MV-4-11 (cell line): ENCODE data around the gene IL1RAPL2.
A peak's percentile ranks its signal among the peaks of the same experiment; 100 is the strongest.
"Not testable (repeated sequence)": the region's sequence is repeated elsewhere in the genome, so short reads cannot be mapped to it uniquely, and the experiment has no call there.

Experiments
- DNase-seq: peaks from one replicate; lab custom pipeline; 2025; lab: John Stamatoyannopoulos, UW

The IL1RAPL2 gene

DNA sequence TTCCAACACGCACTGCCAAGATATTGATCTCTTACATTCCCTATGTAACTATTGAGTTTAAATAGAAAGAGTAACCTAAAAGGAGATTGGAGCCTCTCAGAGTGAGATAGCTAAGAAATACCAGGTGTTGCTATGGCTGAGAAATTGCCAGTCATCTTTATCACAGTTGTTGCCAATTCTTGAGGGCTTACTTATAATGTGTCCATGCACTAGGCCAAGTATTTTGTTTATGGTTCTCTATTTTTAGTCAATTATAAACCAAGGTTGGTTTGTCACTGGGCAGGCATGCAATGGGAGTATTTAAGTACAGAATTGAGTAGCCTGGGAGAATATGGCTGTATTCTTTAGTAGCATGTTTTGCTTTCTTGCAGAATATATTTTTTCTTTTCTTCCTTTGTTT, 452.9 kb downstream of the IL1RAPL2 start:
- no peak for DNase-seq

DNA sequence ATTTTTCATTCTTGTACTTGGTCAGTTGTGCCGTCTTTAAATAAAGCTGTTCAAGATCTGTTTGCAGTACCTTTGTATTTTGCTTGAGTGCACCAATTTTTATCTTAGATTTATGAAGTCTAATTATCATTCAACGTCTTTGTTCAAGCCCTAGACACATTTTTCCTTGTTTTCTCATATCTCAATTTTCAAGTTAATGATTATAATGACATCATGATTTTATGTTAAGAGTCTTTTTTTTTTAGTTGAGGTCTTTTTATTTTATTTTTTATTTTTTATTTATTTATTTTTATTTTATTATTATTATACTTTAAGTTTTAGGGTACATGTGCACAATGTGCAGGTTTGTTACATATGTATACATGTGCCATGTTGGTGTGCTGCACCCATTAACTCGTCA, 463.0 kb downstream of the IL1RAPL2 start:
- not testable (repeated sequence) for DNase-seq

GRCh38 chrX:105038672-105039328, 472.8 kb downstream of the IL1RAPL2 start:
- DNase-seq, result no peak

DNA sequence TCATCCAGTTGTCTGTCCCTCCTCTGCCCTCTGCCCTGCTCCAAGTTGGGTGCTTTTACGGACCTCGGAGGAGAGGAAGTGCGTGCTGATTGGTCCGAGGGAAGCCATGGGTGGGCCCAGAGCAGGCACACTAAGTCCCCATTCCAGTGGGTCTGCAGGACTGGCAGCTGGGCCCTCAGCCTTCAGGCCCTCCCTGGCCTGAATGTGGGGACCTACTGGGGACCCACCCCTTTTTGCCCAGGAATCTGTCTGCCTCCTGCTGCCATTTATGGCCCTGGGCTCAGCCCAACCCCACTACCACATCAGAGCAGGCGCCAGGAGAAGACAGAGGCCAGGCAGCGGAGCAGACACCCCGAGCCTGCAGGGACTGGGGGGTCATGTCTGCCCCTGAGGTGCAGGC, 484.9 kb downstream of the IL1RAPL2 start:
- no peak for DNase-seq

DNA sequence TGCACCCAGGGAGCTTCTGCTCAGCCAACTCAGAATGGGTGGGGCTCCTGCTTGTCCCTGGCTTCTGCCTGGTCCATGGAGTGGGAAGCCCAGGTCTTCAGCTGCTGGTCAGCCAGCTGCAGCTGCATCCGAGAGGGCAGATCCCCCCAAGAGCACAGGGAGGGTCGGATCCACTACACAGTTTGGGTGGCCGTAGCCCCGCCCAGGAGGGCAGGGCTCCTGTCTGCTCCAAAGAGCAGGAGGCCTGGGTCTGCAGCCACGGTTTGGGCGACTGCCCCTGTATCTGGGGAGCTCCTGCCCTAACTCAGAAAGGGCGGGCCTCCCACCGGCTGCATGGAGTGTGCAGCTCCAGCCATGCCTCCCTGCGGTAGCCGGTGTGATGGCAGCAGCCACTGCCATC, 485.4 kb downstream of the IL1RAPL2 start:
- no peak for DNase-seq

GRCh38 chrX:105052926-105053325, 486.9 kb downstream of the IL1RAPL2 start:
- DNase-seq, result no peak

DNA sequence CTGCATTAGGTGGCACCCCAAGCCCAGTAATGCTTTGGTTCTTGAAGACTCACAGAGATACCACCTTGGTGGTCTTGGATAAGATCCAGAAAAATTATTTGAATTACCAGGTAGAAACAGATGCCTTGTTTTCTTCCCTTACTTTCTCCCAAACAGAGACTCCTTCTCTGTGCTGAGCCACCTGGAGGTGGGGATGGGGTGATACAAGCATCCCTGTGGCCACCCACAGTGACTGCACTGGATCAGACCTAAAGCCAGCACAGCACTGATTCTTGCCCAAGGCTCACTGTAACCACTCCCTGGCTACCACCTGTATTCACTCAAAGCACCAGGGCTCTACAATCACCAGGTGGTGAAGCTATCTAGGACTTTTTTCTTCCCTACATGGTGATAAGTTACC, 497.7 kb downstream of the IL1RAPL2 start:
- no peak for DNase-seq

GRCh38 chrX:105098201-105098600, 532.2 kb downstream of the IL1RAPL2 start:
- no peak for DNase-seq

- DNase-seq, result no peak
These were observed 532.8 kb downstream of the IL1RAPL2 start for GRCh38 chrX:105098812-105099211.

- no peak for DNase-seq
These were observed 535.4 kb downstream of the IL1RAPL2 start for GRCh38 chrX:105101378-105101777.

GRCh38 chrX:105109936-105110335, 543.9 kb downstream of the IL1RAPL2 start:
- no peak for DNase-seq

DNA sequence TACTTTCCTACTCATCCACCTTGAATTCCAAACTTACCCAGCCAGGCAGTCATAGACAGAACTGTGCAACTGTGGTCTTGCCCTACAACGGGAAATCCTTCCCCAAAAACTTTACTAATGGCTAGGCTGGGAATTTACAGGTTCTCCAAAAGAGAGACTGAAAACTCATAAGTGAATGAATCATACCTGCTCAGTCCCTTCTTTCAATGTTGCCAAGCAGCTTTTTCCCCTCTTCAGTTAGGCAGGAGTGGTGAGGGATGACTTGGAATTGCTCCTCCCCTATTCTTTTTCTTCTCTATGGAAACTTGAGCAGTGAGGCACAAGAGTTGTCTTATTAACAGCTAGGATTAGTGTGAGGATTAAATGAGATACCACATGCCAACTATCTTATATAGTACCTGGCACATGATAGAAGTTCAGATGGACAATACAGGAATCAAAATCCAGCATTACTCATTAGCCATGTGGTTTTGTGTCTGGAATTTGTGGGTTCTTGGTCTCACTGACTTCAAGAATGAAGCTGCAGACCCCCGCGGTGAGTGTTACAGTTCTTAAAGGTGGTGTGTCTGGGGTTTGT, 548.6 kb downstream of the IL1RAPL2 start:
- no peak for DNase-seq

- DNase-seq, result not testable (repeated sequence)
These were observed 549.8 kb downstream of the IL1RAPL2 start for GRCh38 chrX:105115596-105116320.

DNA sequence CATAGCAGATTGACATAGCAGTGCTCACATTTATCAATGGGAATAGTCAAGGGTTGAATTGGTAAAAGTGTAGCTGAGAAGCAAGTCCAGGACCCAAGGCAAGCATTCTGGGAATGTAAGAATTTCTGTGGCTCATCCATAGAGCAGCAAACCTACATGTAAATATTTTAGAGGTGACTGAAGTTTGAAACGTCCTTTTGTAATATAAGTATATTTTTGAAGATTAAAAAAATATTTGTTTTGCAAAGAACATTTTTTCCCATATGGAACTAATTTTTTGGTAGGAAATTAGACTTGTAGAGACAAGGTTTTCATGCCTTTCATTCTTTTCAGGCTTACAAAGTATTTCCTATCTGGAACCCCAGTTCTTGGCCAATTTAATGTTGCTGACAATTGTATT, 550.5 kb downstream of the IL1RAPL2 start:
- no peak for DNase-seq

GRCh38 chrX:105117621-105118020, 551.6 kb downstream of the IL1RAPL2 start:
- no peak for DNase-seq

GRCh38 chrX:105120463-105120862, 554.5 kb downstream of the IL1RAPL2 start:
- peak; percentile 54 for DNase-seq

- DNase-seq, result no peak
These were observed 555.2 kb downstream of the IL1RAPL2 start for GRCh38 chrX:105121186-105121585.

GRCh38 chrX:105126201-105126600, 560.2 kb downstream of the IL1RAPL2 start:
- DNase-seq, result no peak

DNA sequence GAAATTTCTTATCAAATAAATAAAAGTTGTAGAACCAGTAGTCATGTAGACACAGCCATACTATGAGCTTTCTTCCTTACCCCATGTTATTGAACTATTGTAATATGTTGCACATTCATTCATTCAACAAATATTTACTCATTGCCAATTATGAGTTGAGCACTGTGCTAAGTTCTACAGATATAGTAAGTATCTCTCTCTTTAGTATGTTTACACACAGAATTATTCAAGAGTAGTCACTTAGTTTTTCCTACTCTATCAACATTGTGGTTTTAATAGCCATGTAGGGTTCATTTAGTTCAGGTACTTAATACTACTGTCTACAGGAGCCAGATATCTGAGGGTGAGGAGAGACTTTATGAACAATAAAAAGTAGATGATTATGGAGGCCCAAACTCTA, 568.3 kb downstream of the IL1RAPL2 start:
- no peak for DNase-seq

DNA sequence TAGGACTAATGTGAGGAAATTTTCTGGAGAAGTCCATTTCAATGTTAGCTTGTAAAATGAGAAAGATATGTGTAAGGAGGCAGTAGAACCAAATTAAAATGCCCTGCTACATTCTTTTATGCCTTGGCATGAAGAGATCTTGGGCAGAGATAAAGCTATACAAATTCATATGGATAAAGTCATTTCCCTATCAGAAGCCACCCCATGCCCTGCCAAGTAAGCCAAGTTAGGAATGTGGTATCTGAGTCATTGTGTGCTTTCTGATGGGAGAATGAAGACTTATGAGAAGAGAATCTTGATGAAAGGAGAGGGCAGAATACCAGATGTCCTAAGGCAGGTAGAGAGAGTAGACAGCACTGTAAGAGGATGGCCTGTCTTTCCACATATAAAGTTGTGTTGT, 570.8 kb downstream of the IL1RAPL2 start:
- DNase-seq, result no peak

DNA sequence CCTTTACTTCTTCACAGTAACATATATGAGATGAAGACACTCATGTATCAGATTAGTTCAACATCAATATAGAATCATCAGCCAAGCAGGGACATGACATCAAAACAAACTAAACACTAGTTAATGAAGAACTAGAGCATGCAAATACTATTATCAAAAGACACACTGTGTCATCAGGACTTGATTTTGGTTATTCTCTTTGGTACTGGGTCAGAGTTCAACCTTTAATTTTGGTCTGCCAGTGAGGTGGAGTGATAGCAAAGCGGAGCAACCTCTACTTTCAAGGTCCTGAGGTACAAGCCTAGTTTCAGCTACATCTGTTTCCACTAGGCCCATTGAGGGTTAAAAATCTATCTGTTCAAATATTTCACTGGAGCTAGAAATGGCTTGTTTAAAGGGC, 584.0 kb downstream of the IL1RAPL2 start:
- DNase-seq, result no peak

DNA sequence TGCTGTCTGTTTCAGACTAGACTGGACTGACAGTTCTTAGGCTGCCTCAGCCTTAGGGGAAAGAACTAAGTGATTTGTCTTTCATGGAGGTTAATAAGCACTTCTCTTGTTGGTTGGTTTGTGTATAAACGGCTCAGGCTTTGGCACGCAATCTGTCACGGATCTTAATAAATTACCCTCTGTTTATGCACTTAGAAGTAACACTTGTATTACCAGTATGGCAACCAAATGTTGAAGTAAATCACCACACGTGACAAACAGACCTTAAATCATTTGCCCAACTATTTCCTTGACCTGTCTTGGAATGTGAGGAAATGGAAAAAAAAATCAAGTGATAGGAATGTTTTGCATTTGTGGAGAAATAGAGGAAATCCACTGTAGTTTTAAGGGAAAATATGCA, 584.6 kb downstream of the IL1RAPL2 start:
- DNase-seq, result no peak

DNA sequence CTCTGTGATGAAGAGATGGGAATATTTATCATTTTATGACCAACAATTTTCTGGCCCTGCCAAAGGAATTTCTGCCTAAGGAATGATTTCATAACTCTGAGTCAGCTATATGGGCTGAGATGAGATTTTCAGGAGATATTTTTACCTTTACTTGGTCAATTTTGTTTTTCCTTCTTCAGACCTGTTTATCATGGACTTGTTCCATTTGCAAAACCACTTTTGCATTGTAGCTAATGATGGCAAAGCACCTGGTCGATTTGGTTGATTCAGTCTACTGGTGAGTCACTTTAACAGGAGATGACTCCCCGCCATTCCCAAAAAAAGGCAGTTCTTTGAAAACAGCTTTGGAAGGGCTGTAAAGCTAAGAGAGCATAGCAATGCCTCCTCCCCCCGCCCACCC, 601.2 kb downstream of the IL1RAPL2 start:
- DNase-seq, result no peak
